K562 (cell line): ENCODE results near the gene ABHD8. TPM values are rescaled to one million over a fixed set of nuclear protein-coding genes. Genes with fewer than 3 reads are reported as not detected.

Experiments used
- CBX1 ChIP-seq: sonication (generic); IDR thresholded peaks from 2 replicates; pipeline ENCODE4 v1.6.1; 2016; ENCODE audit warnings: antibody characterized with exemption, low read depth, mild to moderate bottlenecking
- CHAMP1 ChIP-seq: fragments of 450-650 bp; IDR thresholded peaks from 2 replicates; pipeline ENCODE4 v1.6.1; 2016; ENCODE audit warnings: mild to moderate bottlenecking
- HSF4 ChIP-seq: fragments of 250-450 bp; sonication (Bioruptor Pico); IDR thresholded peaks from 2 replicates; pipeline ENCODE4 v2.1.2; 2022; ENCODE audit warnings: mild to moderate bottlenecking, moderate library complexity, borderline replicate concordance
- KLF13 ChIP-seq: fragments of 450-650 bp; IDR thresholded peaks from 2 replicates; pipeline ENCODE4 v1.6.1; 2016; ENCODE audit warnings: missing genetic modification characterization, low read depth, mild to moderate bottlenecking, missing compliant biosample characterization, moderate library complexity, borderline replicate concordance
- LARP7 ChIP-seq: fragments of 450-650 bp; IDR thresholded peaks from 2 replicates; pipeline ENCODE4 v1.6.1; 2016
- NRF1 ChIP-seq, 2 experiments: fragments of 450-650 bp; IDR thresholded peaks in 1 of 2; conservative IDR thresholded peaks in 1 of 2; 2 replicates each; pipeline ENCODE4 v1.6.1; 2014; ENCODE audit warnings: mild to moderate bottlenecking in 2 of 2
- ZNF766 ChIP-seq: fragments of 200-800 bp; sonication (Bioruptor generic); conservative IDR thresholded peaks from 2 replicates; pipeline ENCODE4 v1.6.1; 2016; ENCODE audit warnings: missing genetic modification characterization, missing compliant biosample characterization
- polyA plus RNA-seq, 8 experiments: library from polyadenylated mRNA; depleted of rRNA in 4 of 8; stranded (reverse) in 5 of 8; unstranded in 3 of 8; fragments of >200 nt; fragmentation: Nextera tagmentation in 2 of 8; fragmentation: Illumina TruSeq in 1 of 8; extraction: Ambion mirVana in 2 of 8; extraction: Trizol in 1 of 8; gene quantifications; 2 replicates each; pipeline versions ENCODE4 v1.2.1 to v1.2.3, GENCODE V29; 2011 to 2014; ENCODE audit warnings: inconsistent platforms in 1 of 8, missing spikeins in 1 of 8
- total RNA-seq, 7 experiments: library from RNA; depleted of rRNA in 6 of 7; stranded (reverse); fragments of >200 nt in 6 of 7; fragmentation: Illumina TruSeq in 2 of 7; extraction: Trizol in 2 of 7; gene quantifications; 2 replicates each; pipeline versions ENCODE4 v1.2.1 to v1.2.3, GENCODE V29; 2011 to 2021; ENCODE audit warnings: low replicate concordance in 1 of 7
- TF ChIP-seq, protein P1 (sequence below): fragments of 200-600 bp; sonication (generic); IDR thresholded peaks from one replicate; pipeline ENCODE4 v1.6.1; 2012; ENCODE audit warnings: mild to moderate bottlenecking, low read depth, low read length, inconsistent platforms
- TF ChIP-seq, protein P2 (sequence below): fragments of 250-450 bp; sonication (Bioruptor Pico); IDR thresholded peaks from 2 replicates; pipeline ENCODE4 v1.6.1; 2021; ENCODE audit warnings: mild to moderate bottlenecking
- TF ChIP-seq, protein P3 (sequence below): fragments of 250-450 bp; sonication (Bioruptor Pico); IDR thresholded peaks from 2 replicates; pipeline ENCODE4 v1.5.0; 2020; ENCODE audit warnings: mild to moderate bottlenecking, borderline replicate concordance

ABHD8 gene
- total and polyA plus RNA-seq, 9 of the 15 experiments (the other 6 are each of a cell fraction or from before 2014, with no cell fraction given), result 0.04 to 6.6 (median 2.0) TPM; not detected in 1

DNA sequence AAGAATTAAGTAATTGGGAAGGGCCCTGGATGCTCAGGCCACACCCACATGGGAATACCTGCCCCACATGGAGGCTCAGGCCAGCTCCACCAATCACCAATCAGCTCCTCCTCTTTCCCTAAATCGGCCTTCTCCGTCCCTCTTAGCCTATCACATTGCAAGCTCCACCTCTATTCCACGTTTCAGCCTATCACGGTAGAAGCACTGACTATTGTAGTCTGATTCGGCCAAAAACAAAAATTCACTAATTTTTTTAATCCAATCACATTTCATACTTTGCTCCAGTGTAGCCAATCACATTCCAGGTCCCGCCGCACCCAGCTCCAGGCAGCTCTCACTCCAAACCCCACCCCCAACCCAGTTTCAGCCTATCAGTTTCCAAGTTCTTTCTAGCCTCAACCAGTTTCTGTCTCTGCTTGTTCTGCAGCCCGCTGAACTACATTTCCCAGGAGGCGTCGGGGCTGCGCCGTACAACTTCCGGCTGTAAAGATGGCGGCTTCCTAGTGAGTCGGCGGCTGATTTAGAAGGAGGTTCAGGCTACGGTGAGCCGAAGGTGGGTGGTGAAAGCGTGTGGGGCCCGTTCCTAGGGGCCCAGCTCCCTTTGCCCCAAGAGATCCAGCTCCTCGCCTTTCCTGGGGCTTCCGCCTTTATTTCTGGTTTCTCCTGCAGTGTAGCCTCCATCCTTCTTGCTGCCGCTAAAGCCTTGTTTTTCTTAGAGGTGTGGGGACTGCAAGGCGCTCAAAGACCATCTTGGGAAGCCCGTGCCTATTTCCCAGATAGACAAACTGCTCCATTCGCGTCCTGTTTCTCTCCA is 36.0 kb downstream of the ABHD8 start, which contains the start of gene BABAM1 (continued):
- TF ChIP-seq, protein P1, sequence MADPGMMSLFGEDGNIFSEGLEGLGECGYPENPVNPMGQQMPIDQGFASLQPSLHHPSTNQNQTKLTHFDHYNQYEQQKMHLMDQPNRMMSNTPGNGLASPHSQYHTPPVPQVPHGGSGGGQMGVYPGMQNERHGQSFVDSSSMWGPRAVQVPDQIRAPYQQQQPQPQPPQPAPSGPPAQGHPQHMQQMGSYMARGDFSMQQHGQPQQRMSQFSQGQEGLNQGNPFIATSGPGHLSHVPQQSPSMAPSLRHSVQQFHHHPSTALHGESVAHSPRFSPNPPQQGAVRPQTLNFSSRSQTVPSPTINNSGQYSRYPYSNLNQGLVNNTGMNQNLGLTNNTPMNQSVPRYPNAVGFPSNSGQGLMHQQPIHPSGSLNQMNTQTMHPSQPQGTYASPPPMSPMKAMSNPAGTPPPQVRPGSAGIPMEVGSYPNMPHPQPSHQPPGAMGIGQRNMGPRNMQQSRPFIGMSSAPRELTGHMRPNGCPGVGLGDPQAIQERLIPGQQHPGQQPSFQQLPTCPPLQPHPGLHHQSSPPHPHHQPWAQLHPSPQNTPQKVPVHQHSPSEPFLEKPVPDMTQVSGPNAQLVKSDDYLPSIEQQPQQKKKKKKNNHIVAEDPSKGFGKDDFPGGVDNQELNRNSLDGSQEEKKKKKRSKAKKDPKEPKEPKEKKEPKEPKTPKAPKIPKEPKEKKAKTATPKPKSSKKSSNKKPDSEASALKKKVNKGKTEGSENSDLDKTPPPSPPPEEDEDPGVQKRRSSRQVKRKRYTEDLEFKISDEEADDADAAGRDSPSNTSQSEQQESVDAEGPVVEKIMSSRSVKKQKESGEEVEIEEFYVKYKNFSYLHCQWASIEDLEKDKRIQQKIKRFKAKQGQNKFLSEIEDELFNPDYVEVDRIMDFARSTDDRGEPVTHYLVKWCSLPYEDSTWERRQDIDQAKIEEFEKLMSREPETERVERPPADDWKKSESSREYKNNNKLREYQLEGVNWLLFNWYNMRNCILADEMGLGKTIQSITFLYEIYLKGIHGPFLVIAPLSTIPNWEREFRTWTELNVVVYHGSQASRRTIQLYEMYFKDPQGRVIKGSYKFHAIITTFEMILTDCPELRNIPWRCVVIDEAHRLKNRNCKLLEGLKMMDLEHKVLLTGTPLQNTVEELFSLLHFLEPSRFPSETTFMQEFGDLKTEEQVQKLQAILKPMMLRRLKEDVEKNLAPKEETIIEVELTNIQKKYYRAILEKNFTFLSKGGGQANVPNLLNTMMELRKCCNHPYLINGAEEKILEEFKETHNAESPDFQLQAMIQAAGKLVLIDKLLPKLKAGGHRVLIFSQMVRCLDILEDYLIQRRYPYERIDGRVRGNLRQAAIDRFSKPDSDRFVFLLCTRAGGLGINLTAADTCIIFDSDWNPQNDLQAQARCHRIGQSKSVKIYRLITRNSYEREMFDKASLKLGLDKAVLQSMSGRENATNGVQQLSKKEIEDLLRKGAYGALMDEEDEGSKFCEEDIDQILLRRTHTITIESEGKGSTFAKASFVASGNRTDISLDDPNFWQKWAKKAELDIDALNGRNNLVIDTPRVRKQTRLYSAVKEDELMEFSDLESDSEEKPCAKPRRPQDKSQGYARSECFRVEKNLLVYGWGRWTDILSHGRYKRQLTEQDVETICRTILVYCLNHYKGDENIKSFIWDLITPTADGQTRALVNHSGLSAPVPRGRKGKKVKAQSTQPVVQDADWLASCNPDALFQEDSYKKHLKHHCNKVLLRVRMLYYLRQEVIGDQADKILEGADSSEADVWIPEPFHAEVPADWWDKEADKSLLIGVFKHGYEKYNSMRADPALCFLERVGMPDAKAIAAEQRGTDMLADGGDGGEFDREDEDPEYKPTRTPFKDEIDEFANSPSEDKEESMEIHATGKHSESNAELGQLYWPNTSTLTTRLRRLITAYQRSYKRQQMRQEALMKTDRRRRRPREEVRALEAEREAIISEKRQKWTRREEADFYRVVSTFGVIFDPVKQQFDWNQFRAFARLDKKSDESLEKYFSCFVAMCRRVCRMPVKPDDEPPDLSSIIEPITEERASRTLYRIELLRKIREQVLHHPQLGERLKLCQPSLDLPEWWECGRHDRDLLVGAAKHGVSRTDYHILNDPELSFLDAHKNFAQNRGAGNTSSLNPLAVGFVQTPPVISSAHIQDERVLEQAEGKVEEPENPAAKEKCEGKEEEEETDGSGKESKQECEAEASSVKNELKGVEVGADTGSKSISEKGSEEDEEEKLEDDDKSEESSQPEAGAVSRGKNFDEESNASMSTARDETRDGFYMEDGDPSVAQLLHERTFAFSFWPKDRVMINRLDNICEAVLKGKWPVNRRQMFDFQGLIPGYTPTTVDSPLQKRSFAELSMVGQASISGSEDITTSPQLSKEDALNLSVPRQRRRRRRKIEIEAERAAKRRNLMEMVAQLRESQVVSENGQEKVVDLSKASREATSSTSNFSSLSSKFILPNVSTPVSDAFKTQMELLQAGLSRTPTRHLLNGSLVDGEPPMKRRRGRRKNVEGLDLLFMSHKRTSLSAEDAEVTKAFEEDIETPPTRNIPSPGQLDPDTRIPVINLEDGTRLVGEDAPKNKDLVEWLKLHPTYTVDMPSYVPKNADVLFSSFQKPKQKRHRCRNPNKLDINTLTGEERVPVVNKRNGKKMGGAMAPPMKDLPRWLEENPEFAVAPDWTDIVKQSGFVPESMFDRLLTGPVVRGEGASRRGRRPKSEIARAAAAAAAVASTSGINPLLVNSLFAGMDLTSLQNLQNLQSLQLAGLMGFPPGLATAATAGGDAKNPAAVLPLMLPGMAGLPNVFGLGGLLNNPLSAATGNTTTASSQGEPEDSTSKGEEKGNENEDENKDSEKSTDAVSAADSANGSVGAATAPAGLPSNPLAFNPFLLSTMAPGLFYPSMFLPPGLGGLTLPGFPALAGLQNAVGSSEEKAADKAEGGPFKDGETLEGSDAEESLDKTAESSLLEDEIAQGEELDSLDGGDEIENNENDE, result no peak
- TF ChIP-seq KLF13 (tag) (no peak), CBX1 (no peak), CHAMP1 (no peak), ZNF766 (CRISPR knock-in tag) (peak; percentile 97), LARP7 (no peak), HSF4 (CRISPR knock-in tag) (no peak), NRF1 (conservative IDR thresholded peaks at IDR 0.05 in 1 of 2, IDR thresholded peaks at IDR 0.05 in 1 of 2) (peak; percentile 87 to 88)
- TF ChIP-seq, protein P2, sequence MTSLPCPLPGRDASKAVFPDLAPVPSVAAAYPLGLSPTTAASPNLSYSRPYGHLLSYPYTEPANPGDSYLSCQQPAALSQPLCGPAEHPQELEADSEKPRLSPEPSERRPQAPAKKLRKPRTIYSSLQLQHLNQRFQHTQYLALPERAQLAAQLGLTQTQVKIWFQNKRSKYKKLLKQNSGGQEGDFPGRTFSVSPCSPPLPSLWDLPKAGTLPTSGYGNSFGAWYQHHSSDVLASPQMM (CRISPR knock-in tag), result no peak
- TF ChIP-seq, protein P3, sequence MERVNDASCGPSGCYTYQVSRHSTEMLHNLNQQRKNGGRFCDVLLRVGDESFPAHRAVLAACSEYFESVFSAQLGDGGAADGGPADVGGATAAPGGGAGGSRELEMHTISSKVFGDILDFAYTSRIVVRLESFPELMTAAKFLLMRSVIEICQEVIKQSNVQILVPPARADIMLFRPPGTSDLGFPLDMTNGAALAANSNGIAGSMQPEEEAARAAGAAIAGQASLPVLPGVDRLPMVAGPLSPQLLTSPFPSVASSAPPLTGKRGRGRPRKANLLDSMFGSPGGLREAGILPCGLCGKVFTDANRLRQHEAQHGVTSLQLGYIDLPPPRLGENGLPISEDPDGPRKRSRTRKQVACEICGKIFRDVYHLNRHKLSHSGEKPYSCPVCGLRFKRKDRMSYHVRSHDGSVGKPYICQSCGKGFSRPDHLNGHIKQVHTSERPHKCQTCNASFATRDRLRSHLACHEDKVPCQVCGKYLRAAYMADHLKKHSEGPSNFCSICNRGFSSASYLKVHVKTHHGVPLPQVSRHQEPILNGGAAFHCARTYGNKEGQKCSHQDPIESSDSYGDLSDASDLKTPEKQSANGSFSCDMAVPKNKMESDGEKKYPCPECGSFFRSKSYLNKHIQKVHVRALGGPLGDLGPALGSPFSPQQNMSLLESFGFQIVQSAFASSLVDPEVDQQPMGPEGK (CRISPR knock-in tag), result no peak
